Measurements from ENCODE around the gene PHYHD1. TPM values are rescaled to one million over a fixed set of nuclear protein-coding genes. Genes with fewer than 3 reads are reported as not detected.

PHYHD1 gene
- total and polyA plus RNA-seq, 2 of the 4 experiments (the other 2 are of a cell fraction) = 2.2 to 8.4 TPM

DNA sequence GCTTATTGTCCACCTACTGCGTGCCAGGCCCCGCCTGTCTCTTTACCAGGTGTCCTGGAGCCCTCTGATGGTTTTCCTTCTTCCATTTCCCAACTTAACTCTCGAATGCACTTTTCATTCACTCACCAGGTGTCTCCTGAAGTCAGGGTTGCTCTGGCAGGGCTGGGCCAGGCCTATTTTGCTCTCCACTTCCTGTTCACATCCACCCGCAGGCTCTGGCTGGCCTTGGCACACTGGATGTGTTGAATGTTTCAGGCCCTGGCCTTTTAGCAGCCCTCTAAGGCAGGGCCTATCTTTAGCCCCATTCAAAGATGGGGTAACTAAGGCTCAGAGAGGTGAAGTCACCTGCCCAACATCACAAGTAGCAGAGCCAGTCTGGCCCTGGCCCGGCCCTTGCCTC is 22.4 kb upstream of the PHYHD1 start:
- Histone ChIP-seq H4K20me1 (ENCODE audit: insufficient read depth, low read length) (peaks cover 16% of the 10 kb centered on the region), H2AFZ (replicated peaks; ENCODE audit: low read length, poor library complexity) (no peak overlapping the region), H4K91ac (ENCODE audit: insufficient read depth, low read depth, low read length) (no peak overlapping the region), H3K4ac (ENCODE audit: low read depth, low read length) (no peak overlapping the region), H3K18ac (ENCODE audit: low read depth, low read length) (no peak overlapping the region), H3K4me1 (ENCODE audit: control insufficient read depth, insufficient read depth, low read length) (peaks cover 8% of the 10 kb centered on the region), H3K23ac (ENCODE audit: low read depth, low read length) (no peak overlapping the region), H3K14ac (replicated peaks; ENCODE audit: low read depth, low read length) (no peak overlapping the region), H2AK5ac (ENCODE audit: low read depth, low read length) (no peak overlapping the region), H3K27me3 (ENCODE audit: control insufficient read depth, insufficient read depth, low read length) (no peaks in the 10 kb centered on the region), H3K4me3 (ENCODE audit: insufficient read depth, low read depth, low read length) (no peak overlapping the region), H4K5ac (ENCODE audit: low read depth, low read length) (no peak overlapping the region), H3K9me3 (ENCODE audit: control insufficient read depth, insufficient read depth, low read length) (no peaks in the 10 kb centered on the region), H3K36me3 (ENCODE audit: control insufficient read depth, insufficient read depth, low read length) (peaks cover 27% of the 10 kb centered on the region), H3K9me1 (ENCODE audit: insufficient read depth, low read length) (peaks cover 19% of the 10 kb centered on the region), H3K9ac (ENCODE audit: low read depth, low read length) (no peak overlapping the region), H2BK20ac (ENCODE audit: low read depth, low read length) (no peak overlapping the region), H4K8ac (ENCODE audit: low read depth in 2 of 2, low read length in 2 of 2) (no peak overlapping the region), H3K4me2 (ENCODE audit: low read depth, low read length) (no peak overlapping the region), H2BK5ac (ENCODE audit: low read depth, low read length, poor library complexity, severe bottlenecking) (no peak overlapping the region), H2BK120ac (ENCODE audit: low read depth, low read length) (no peak overlapping the region), H3K56ac (ENCODE audit: extremely low read depth, insufficient read depth, low read length) (no peak overlapping the region), H3K79me1 (ENCODE audit: low read depth in 1 of 2, low read length in 2 of 2) (peaks cover 23 to 74% of the 10 kb centered on the region in 2 experiments), H2BK15ac (ENCODE audit: low read depth, low read length) (no peak overlapping the region), H2AK9ac (replicated peaks; ENCODE audit: low read depth, low read length, poor library complexity) (peak overlapping the region; percentile 33), H3K27ac (ENCODE audit: insufficient read depth, low read length) (no peak overlapping the region)
- in situ Hi-C loops (cut with MboI; ENCODE audit: low sequenced_read_pairs) (no loop called here), dilution Hi-C loops (cut with HindIII; ENCODE audit: low sequenced_read_pairs, unreplicated experiment) (no loop called here), intact Hi-C loops (cut with micrococcal nuclease) (no loop called here)
- DNase-seq = no peak
- ChIA-PET POLR2A (ENCODE audit: unreplicated experiment) (no interaction called here), CTCF (no interaction called here)
- BruUV-seq (replicated peaks) = no TSS peak
- 97% methylated on average over 3 of the region's 5 CpGs; no CpG with 5 or more reads in 1 of the 2 experiments for WGBS, 2 experiments (ENCODE audit: extremely low coverage in 2 of 2, insufficient read length in 1 of 2)
- TF ChIP-seq CEBPB (IDR thresholded peaks at IDR 0.05; ENCODE audit: low read depth, low read length) (no peak), CHD1 (IDR thresholded peaks at IDR 0.05; ENCODE audit: low read depth, low read length) (no peak), RFX5 (IDR thresholded peaks at IDR 0.05; ENCODE audit: low read depth, low read length) (no peak), MAFK (IDR thresholded peaks at IDR 0.05; ENCODE audit: low read depth, low read length) (no peak), NFE2L2 (IDR thresholded peaks at IDR 0.05; ENCODE audit: low read depth, low read length) (no peak), MXI1 (IDR thresholded peaks at IDR 0.05; ENCODE audit: borderline replicate concordance, low read depth, low read length) (no peak), MAZ (IDR thresholded peaks at IDR 0.05; ENCODE audit: borderline replicate concordance, low read depth, low read length) (no peak), FOS (IDR thresholded peaks at IDR 0.05; ENCODE audit: low read depth, low read length) (no peak), BHLHE40 (IDR thresholded peaks at IDR 0.05; ENCODE audit: low read depth, low read length) (no peak), RCOR1 (IDR thresholded peaks at IDR 0.05; ENCODE audit: insufficient replicate concordance, low read length) (no peak), SMC3 (IDR thresholded peaks at IDR 0.05; ENCODE audit: low read depth, low read length) (no peak), RAD21 (IDR thresholded peaks at IDR 0.05; ENCODE audit: low read length) (no peak), POLR2A (IDR thresholded peaks at IDR 0.05; ENCODE audit: low read depth, low read length) (no peak)
- TF ChIP-seq, protein P1, sequence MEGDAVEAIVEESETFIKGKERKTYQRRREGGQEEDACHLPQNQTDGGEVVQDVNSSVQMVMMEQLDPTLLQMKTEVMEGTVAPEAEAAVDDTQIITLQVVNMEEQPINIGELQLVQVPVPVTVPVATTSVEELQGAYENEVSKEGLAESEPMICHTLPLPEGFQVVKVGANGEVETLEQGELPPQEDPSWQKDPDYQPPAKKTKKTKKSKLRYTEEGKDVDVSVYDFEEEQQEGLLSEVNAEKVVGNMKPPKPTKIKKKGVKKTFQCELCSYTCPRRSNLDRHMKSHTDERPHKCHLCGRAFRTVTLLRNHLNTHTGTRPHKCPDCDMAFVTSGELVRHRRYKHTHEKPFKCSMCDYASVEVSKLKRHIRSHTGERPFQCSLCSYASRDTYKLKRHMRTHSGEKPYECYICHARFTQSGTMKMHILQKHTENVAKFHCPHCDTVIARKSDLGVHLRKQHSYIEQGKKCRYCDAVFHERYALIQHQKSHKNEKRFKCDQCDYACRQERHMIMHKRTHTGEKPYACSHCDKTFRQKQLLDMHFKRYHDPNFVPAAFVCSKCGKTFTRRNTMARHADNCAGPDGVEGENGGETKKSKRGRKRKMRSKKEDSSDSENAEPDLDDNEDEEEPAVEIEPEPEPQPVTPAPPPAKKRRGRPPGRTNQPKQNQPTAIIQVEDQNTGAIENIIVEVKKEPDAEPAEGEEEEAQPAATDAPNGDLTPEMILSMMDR (conservative IDR thresholded peaks at IDR 0.05; ENCODE audit: low read depth, low read length) = no peak
- TF ChIP-seq, protein P2, sequence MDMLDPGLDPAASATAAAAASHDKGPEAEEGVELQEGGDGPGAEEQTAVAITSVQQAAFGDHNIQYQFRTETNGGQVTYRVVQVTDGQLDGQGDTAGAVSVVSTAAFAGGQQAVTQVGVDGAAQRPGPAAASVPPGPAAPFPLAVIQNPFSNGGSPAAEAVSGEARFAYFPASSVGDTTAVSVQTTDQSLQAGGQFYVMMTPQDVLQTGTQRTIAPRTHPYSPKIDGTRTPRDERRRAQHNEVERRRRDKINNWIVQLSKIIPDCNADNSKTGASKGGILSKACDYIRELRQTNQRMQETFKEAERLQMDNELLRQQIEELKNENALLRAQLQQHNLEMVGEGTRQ (IDR thresholded peaks at IDR 0.05; ENCODE audit: low read depth, low read length) = no peak
- TF ChIP-seq, protein P3, sequence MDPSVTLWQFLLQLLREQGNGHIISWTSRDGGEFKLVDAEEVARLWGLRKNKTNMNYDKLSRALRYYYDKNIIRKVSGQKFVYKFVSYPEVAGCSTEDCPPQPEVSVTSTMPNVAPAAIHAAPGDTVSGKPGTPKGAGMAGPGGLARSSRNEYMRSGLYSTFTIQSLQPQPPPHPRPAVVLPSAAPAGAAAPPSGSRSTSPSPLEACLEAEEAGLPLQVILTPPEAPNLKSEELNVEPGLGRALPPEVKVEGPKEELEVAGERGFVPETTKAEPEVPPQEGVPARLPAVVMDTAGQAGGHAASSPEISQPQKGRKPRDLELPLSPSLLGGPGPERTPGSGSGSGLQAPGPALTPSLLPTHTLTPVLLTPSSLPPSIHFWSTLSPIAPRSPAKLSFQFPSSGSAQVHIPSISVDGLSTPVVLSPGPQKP (IDR thresholded peaks at IDR 0.05; ENCODE audit: borderline replicate concordance, low read depth, low read length) = no peak
- ATAC-seq (ENCODE audit: low read depth) = no peak
